ENCODE data around the gene PSME1. TPM values are rescaled to one million over a fixed set of nuclear protein-coding genes. Genes with fewer than 3 reads are reported as not detected.

The PSME1 gene
- total and polyA plus RNA-seq, 4 donors: 63.3 to 237 (median 101) TPM

GRCh38 chr14:24100197-24100981, 35.6 kb upstream of the PSME1 start:
- Histone ChIP-seq H3K4me3 (ENCODE audit: low read depth in 1 of 3, low read length in 3 of 3) (no peak overlapping the region), H3K27me3 (ENCODE audit: control insufficient read depth in 4 of 4, insufficient read depth in 4 of 4, low read length in 3 of 4) (no peaks in the 10 kb centered on the region), H3K9me3 (ENCODE audit: control insufficient read depth in 4 of 4, low read length in 3 of 4) (no peaks in the 10 kb centered on the region), H3K36me3 (ENCODE audit: control insufficient read depth in 4 of 4, insufficient read depth in 3 of 4, low read depth in 1 of 4, low read length in 3 of 4) (peaks cover 13 to 38% (median 25%) of the 10 kb centered on the region in 4 donors), H3K27ac (ENCODE audit: low read depth in 1 of 2, low read length in 2 of 2) (peak overlapping the region in 1 of 2 donors; percentile 5), H3K4me1 (ENCODE audit: control insufficient read depth in 4 of 4, insufficient read depth in 4 of 4, low read length in 3 of 4) (peaks cover 6 to 86% (median 64%) of the 10 kb centered on the region in 4 donors), H3K9ac (ENCODE audit: low read depth in 1 of 2, low read length in 2 of 2) (no peak overlapping the region)
- TF ChIP-seq TAF1 (conservative IDR thresholded peaks at IDR 0.05) (no peak), EGR1 (IDR thresholded peaks at IDR 0.05; ENCODE audit: low read depth in 2 of 2) (no peak), HNF4G (IDR thresholded peaks at IDR 0.05) (no peak), SP1 (IDR thresholded peaks at IDR 0.05) (no peak), YY1 (IDR thresholded peaks at IDR 0.05) (no peak)
- TF ChIP-seq, protein P1, sequence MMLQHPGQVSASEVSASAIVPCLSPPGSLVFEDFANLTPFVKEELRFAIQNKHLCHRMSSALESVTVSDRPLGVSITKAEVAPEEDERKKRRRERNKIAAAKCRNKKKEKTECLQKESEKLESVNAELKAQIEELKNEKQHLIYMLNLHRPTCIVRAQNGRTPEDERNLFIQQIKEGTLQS (IDR thresholded peaks at IDR 0.05): no peak
- WGBS: 61% methylated on average over 4 of the region's 4 CpGs
- DNase-seq (ENCODE audit: low spot score): no peak

GRCh38 chr14:24100982-24101494, 35.0 kb upstream of the PSME1 start:
- H3K4me1 ChIP-seq (ENCODE audit: control insufficient read depth in 4 of 4, insufficient read depth in 4 of 4, low read length in 3 of 4): peaks cover 6 to 87% (median 68%) of the 10 kb centered on the region in 4 donors
- H3K27ac ChIP-seq (ENCODE audit: low read depth in 1 of 2, low read length in 2 of 2): no peak overlapping the region
- H3K9ac ChIP-seq (ENCODE audit: low read depth in 1 of 2, low read length in 2 of 2): no peak overlapping the region
- H3K9me3 ChIP-seq (ENCODE audit: control insufficient read depth in 4 of 4, low read length in 3 of 4): no peaks in the 10 kb centered on the region
- H3K27me3 ChIP-seq (ENCODE audit: control insufficient read depth in 4 of 4, insufficient read depth in 4 of 4, low read length in 3 of 4): no peaks in the 10 kb centered on the region
- WGBS: 88% methylated on average over 3 of the region's 3 CpGs
- peaks cover 13 to 38% (median 25%) of the 10 kb centered on the region in 4 donors for H3K36me3 ChIP-seq (ENCODE audit: control insufficient read depth in 4 of 4, insufficient read depth in 3 of 4, low read depth in 1 of 4, low read length in 3 of 4)
- no peak for TF ChIP-seq NR2F2 (IDR thresholded peaks at IDR 0.05)
- TF ChIP-seq ZBTB33 (IDR thresholded peaks at IDR 0.05): no peak
- no peak for TF ChIP-seq RXRA (IDR thresholded peaks at IDR 0.05)
- TF ChIP-seq FOXA1 (IDR thresholded peaks at IDR 0.05): no peak
- no peak for TF ChIP-seq RAD21 (IDR thresholded peaks at IDR 0.05)
- no peak for TF ChIP-seq GABPA (IDR thresholded peaks at IDR 0.05 in 1 of 2, conservative IDR thresholded peaks at IDR 0.05 in 1 of 2)
- TF ChIP-seq, protein P1 (IDR thresholded peaks at IDR 0.05): no peak
- no peak for TF ChIP-seq HNF4G (IDR thresholded peaks at IDR 0.05)
- no peak for TF ChIP-seq REST (IDR thresholded peaks at IDR 0.05)
- TF ChIP-seq JUND (IDR thresholded peaks at IDR 0.05): no peak
- TF ChIP-seq, protein P2, sequence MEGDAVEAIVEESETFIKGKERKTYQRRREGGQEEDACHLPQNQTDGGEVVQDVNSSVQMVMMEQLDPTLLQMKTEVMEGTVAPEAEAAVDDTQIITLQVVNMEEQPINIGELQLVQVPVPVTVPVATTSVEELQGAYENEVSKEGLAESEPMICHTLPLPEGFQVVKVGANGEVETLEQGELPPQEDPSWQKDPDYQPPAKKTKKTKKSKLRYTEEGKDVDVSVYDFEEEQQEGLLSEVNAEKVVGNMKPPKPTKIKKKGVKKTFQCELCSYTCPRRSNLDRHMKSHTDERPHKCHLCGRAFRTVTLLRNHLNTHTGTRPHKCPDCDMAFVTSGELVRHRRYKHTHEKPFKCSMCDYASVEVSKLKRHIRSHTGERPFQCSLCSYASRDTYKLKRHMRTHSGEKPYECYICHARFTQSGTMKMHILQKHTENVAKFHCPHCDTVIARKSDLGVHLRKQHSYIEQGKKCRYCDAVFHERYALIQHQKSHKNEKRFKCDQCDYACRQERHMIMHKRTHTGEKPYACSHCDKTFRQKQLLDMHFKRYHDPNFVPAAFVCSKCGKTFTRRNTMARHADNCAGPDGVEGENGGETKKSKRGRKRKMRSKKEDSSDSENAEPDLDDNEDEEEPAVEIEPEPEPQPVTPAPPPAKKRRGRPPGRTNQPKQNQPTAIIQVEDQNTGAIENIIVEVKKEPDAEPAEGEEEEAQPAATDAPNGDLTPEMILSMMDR (IDR thresholded peaks at IDR 0.05; ENCODE audit: low read depth, low read length, missing input control): no peak
- TF ChIP-seq YY1 (IDR thresholded peaks at IDR 0.05): no peak
- TF ChIP-seq MAX (IDR thresholded peaks at IDR 0.05): no peak
- no peak for TF ChIP-seq TAF1 (conservative IDR thresholded peaks at IDR 0.05)
- TF ChIP-seq EGR1 (IDR thresholded peaks at IDR 0.05; ENCODE audit: low read depth in 2 of 2): no peak
- TF ChIP-seq SP1 (IDR thresholded peaks at IDR 0.05): no peak
- TF ChIP-seq FOXA2 (IDR thresholded peaks at IDR 0.05): no peak
- no peak overlapping the region for H3K4me3 ChIP-seq (ENCODE audit: low read depth in 1 of 3, low read length in 3 of 3)
- no peak for DNase-seq (ENCODE audit: low spot score)
